ENCODE measurements around the gene ADCY9. TPM values are rescaled to one million over a fixed set of nuclear protein-coding genes. Genes with fewer than 3 reads are reported as not detected.
"Not testable (repeated sequence)": the region's sequence is repeated elsewhere in the genome, so short reads cannot be mapped to it uniquely, and the experiment has no call there.

Gene ADCY9
- total RNA-seq, 4 donors from 2014 or later = 6.3 to 22.3 (median 11.2) TPM

DNA sequence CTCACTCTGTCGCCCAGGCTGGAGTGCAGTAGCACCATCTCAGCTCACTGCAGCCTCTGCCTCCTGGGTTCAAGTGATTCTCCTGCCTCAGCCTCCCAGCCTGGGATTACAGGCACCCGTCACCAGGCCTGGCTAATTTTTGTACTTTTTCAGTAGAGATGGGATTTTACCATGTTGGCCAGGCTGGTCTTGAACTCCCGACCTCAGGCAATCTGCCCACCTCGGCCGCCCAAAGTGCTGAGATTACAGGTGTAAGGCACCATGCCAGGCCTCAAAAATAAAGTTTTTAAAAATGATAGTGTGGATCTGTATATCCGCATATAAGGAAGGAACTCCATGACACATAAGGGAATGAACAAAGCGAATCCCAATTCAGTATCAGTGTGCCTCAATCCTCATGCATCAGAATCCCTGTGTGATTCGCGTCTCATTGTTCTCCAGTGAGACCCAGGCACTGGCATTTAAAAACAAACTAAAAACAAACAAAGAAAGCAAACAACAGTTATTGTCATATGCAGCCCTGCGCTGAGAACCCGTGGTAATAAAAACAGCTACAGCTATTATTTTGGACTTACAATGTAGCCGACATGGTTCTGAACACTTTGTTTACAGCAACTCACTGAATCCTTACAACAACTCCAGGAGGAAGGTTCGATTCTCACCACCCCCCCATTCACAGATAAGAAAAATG, 181.6 kb downstream of the ADCY9 start:
- intact Hi-C loops (cut with DNase I) = no loop called here
- no peak overlapping the region for H3K27ac ChIP-seq
- DNase-seq = no peak
- H3K27me3 ChIP-seq = no peaks in the 10 kb centered on the region
- peaks cover 7 to 14% (median 9%) of the 10 kb centered on the region in 3 donors for H3K4me1 ChIP-seq
- H3K4me3 ChIP-seq = no peak overlapping the region
- H3K36me3 ChIP-seq = no peaks in the 10 kb centered on the region
- WGBS, 2 donors = 68 to 70% methylated on average over 10 to 12 of the region's 13 CpGs
- no peaks in the 10 kb centered on the region for H3K9me3 ChIP-seq
- TF ChIP-seq, protein P1, sequence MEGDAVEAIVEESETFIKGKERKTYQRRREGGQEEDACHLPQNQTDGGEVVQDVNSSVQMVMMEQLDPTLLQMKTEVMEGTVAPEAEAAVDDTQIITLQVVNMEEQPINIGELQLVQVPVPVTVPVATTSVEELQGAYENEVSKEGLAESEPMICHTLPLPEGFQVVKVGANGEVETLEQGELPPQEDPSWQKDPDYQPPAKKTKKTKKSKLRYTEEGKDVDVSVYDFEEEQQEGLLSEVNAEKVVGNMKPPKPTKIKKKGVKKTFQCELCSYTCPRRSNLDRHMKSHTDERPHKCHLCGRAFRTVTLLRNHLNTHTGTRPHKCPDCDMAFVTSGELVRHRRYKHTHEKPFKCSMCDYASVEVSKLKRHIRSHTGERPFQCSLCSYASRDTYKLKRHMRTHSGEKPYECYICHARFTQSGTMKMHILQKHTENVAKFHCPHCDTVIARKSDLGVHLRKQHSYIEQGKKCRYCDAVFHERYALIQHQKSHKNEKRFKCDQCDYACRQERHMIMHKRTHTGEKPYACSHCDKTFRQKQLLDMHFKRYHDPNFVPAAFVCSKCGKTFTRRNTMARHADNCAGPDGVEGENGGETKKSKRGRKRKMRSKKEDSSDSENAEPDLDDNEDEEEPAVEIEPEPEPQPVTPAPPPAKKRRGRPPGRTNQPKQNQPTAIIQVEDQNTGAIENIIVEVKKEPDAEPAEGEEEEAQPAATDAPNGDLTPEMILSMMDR (IDR thresholded peaks at IDR 0.05) = no peak
- TF ChIP-seq POLR2A (IDR thresholded peaks at IDR 0.05) = no peak

DNA sequence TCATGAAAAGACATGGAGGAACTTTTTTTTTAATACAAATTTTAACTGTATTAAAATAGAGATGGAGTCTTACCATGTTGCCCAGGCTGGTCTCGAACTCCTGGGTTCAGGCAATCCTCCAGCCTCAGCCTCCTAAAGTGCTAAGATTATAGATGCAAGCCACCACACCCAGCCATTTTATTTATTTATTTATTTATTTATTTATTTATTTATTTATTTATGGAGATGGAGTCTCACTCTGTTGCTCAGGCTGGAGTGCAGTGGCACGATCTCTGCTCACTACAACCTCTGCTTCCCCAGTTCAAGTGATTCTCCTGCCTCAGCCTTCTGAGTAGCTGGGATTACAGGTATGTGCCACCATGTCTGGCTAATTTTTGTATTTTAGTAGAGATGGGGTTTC, 189.1 kb downstream of the ADCY9 start:
- intact Hi-C loops (cut with DNase I); H3K27ac ChIP-seq; DNase-seq; H3K4me1 ChIP-seq; H3K36me3 ChIP-seq; H3K9me3 ChIP-seq; H3K27me3 ChIP-seq; H3K4me3 ChIP-seq: not testable (repeated sequence)
- 88 to 90% methylated on average over 2 of the region's 2 CpGs for WGBS, 2 donors

DNA sequence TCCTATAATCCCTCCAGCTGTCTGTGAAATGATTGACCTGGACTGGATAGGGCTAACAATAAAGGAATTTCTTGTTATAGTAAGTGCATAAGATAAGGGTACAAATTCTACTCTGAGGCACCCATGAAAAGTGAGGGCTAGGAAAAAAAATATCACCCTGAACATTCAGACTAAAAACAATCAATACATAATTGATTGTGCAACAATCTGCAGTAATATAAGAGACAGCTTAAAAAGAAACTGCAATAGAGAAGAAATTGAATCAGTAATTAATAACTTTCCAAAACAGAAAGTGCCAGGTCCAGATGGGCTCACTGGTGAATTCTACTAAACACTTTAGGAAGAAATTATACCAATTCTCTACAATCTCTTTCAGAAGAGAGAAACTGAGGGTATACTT, 191.5 kb downstream of the ADCY9 start:
- DNase-seq = no peak
- peaks cover 0 to 18% (median 0%) of the 10 kb centered on the region in 4 donors for H3K27me3 ChIP-seq
- intact Hi-C loops (cut with DNase I) = no loop called here
- TF ChIP-seq POLR2A (IDR thresholded peaks at IDR 0.05) = no peak
- TF ChIP-seq, protein P1 (IDR thresholded peaks at IDR 0.05) = no peak
- H3K9me3 ChIP-seq = peaks cover 0 to under 1% (median under 1%) of the 10 kb centered on the region in 3 donors
- H3K4me1 ChIP-seq = no peaks in the 10 kb centered on the region
- H3K27ac ChIP-seq = no peak overlapping the region
- H3K36me3 ChIP-seq = no peaks in the 10 kb centered on the region
- H3K4me3 ChIP-seq = no peak overlapping the region

DNA sequence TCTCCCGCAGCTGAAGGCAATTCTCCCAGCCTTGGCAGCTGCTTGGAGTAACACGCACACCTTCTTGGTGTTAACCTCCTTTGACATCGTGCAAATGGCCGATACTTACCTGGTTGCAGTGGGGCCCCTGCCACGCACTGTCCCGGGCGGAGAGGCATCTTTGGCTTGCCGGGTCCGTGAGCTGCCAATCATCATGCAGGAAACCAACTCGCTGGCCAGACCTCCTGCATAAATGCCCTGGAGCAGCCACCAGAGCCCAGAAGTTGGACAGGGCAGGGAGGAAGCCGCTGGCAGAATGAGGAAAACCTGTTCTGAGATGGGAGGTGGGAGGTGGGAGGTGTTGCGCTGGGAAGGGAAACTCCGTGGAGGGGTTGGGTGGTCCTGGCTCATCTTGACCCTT, 194.0 kb downstream of the ADCY9 start:
- H3K9me3 ChIP-seq = peaks cover 0 to 11% (median 6%) of the 10 kb centered on the region in 3 donors
- WGBS, 2 donors = 40 to 57% methylated on average over 7 to 13 of the region's 13 CpGs
- peaks cover 0 to 18% (median 0%) of the 10 kb centered on the region in 4 donors for H3K27me3 ChIP-seq
- H3K27ac ChIP-seq = no peak overlapping the region
- no peak for TF ChIP-seq POLR2A (IDR thresholded peaks at IDR 0.05)
- no peaks in the 10 kb centered on the region for H3K4me1 ChIP-seq
- DNase-seq = no peak
- no peaks in the 10 kb centered on the region for H3K36me3 ChIP-seq
- intact Hi-C loops (cut with DNase I) = no loop called here
- no peak overlapping the region for H3K4me3 ChIP-seq

DNA sequence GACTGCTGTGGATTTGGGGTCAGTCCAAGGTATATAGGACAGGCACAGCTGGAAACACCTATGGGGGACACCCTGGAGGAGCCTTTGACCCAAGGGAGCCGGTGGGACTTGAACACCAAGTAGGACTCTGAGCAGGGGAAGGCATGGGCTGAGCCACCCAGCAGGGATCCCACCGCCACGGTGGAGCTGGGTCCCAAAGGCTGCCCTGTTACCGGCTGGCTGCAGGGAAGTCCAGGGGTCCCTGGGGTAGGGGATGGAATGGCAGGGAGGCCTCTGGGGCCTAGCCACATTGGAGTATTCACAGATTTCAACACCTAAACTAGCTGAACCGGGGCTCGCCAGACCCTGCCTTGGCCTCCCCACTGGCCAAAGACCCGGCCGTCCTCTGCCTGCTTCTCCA, 196.0 kb downstream of the ADCY9 start:
- intact Hi-C loops (cut with DNase I) = no loop called here

DNA sequence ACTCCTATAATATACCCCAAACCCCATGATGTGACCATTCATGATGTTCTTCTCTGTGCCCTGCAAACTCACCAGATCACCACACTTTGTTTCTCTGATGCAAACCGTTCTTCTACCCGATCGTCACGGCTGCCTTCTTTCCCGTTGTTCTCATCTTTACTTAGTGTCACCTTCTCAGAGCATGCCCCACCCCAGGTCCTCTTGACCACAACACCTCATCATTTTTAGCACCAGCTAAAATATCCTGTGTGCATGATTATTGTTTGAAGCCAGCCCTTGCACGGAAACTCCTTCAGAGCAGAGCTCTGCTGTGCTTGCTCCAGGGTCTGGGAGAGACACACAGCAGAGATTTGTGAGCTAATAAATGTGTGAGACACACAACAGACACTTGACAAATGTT, 196.8 kb downstream of the ADCY9 start:
- no peak for TF ChIP-seq POLR2A (IDR thresholded peaks at IDR 0.05)
- TF ChIP-seq, protein P1 (IDR thresholded peaks at IDR 0.05) = no peak
- peaks cover 0 to 18% (median 0%) of the 10 kb centered on the region in 4 donors for H3K27me3 ChIP-seq
- DNase-seq = no peak
- H3K36me3 ChIP-seq = no peaks in the 10 kb centered on the region
- no peaks in the 10 kb centered on the region for H3K4me1 ChIP-seq
- no peak overlapping the region for H3K27ac ChIP-seq
- intact Hi-C loops (cut with DNase I) = no loop called here
- H3K4me3 ChIP-seq = no peak overlapping the region
- WGBS, 2 donors = 87 to 89% methylated on average over 6 of the region's 6 CpGs
- peaks cover 0 to 17% (median 6%) of the 10 kb centered on the region in 3 donors for H3K9me3 ChIP-seq

More for the DNA sequence above, 196.0 kb downstream of the ADCY9 start:
- Histone ChIP-seq H3K4me3 (no peak overlapping the region), H3K4me1 (no peaks in the 10 kb centered on the region), H3K27ac (no peak overlapping the region), H3K27me3 (peaks cover 0 to 18% (median 0%) of the 10 kb centered on the region in 4 donors), H3K36me3 (no peaks in the 10 kb centered on the region), H3K9me3 (peaks cover 0 to 17% (median 6%) of the 10 kb centered on the region in 3 donors)
- TF ChIP-seq POLR2A (IDR thresholded peaks at IDR 0.05) = no peak
- TF ChIP-seq, protein P1 (IDR thresholded peaks at IDR 0.05) = no peak
- WGBS, 2 donors = 74 to 91% methylated on average over 4 of the region's 8 CpGs
- no peak for DNase-seq

Measured in esophagus squamous epithelium (tissue), 5 donors.